Stimulated activated CD4-positive, alpha-beta T cell treated with anti-CD3 and anti-CD28 coated beads, Interleukin-2, amount 100 ng/mL, for 48 hours (primary cell): ENCODE measurements around the gene MAP2K4.

ENCODE experiments used
- DNase-seq, 2 donors: peaks; one replicate each; pipeline ENCODE4 v3.0.0-alpha.2; 2020

The MAP2K4 gene

GRCh38 chr17:12178644-12179330 is 158.1 kb downstream of the MAP2K4 start:
- no peak for DNase-seq

- DNase-seq = peak; percentile 7 to 18
Measured at GRCh38 chr17:12180644-12181261, 160.1 kb downstream of the MAP2K4 start.

- DNase-seq = no peak
Measured at GRCh38 chr17:12187658-12188057, 167.0 kb downstream of the MAP2K4 start.

- DNase-seq = no peak
Measured at GRCh38 chr17:12193144-12193735, 172.6 kb downstream of the MAP2K4 start.
